IMR-90 (cell line): ENCODE data around the gene LOXL3. TPM values are rescaled to one million over a fixed set of nuclear protein-coding genes. Genes with fewer than 3 reads are reported as not detected.
A peak's percentile ranks its signal among the peaks of the same experiment; 100 is the strongest.

Source experiments
- ATAC-seq: fragments of 200-7000 bp; cut with Tn5 transposase; 2 replicates; pipeline ENCODE4 v1.9.1; 2020; ENCODE audit warnings: low read depth, mild to moderate bottlenecking, moderate library complexity
- BruUV-seq: library from RNA; stranded (reverse); fragments of 400-500 nt; replicated peaks from 2 replicates; lab custom pipeline; 2021; lab: Mats Ljungman, UMichigan
- CTCF ChIA-PET: fragments of 300-600 bp; formaldehyde crosslinking; extraction: SDS; loops from one replicate; lab custom pipeline; 2021; ENCODE audit warnings: antibody characterized with exemption; lab: Yijun Ruan, JAX
- POLR2A ChIA-PET: fragments of 300-600 bp; sonication (Branson Sonifier 250); formaldehyde crosslinking; loops from one replicate; lab custom pipeline; 2022; ENCODE audit warnings: antibody characterized with exemption; ENCODE audit not compliant: unreplicated experiment; lab: Charles Lee
- DNase-seq: peaks from one replicate; pipeline ENCODE4 v3.0.0; 2013
- H2AFZ ChIP-seq: replicated peaks from 2 replicates; pipeline ENCODE3; 2013; ENCODE audit warnings: low read length, mild to moderate bottlenecking; ENCODE audit not compliant: poor library complexity
- H2AK5ac ChIP-seq: 2 replicates; pipeline ENCODE4 v1.6.1; 2013; ENCODE audit warnings: low read depth, low read length, inconsistent platforms
- H2AK9ac ChIP-seq: replicated peaks from 2 replicates; pipeline ENCODE3; 2013; ENCODE audit warnings: mild to moderate bottlenecking, low read depth, low read length, moderate library complexity; ENCODE audit not compliant: poor library complexity
- H2BK120ac ChIP-seq: 2 replicates; pipeline ENCODE4 v1.6.1; 2013; ENCODE audit warnings: low read depth, low read length, inconsistent platforms
- H2BK15ac ChIP-seq: 3 replicates; pipeline ENCODE4 v1.6.1; 2013; ENCODE audit warnings: low read depth, low read length, inconsistent platforms
- H2BK20ac ChIP-seq: 2 replicates; pipeline ENCODE4 v1.6.1; 2013; ENCODE audit warnings: low read depth, mild to moderate bottlenecking, inconsistent platforms, low read length, moderate library complexity
- H2BK5ac ChIP-seq: 2 replicates; pipeline ENCODE4 v1.6.1; 2013; ENCODE audit warnings: mild to moderate bottlenecking, low read depth, low read length, inconsistent platforms; ENCODE audit not compliant: poor library complexity, severe bottlenecking
- H3K14ac ChIP-seq: replicated peaks from 2 replicates; pipeline ENCODE4 v1.6.1; 2013; ENCODE audit warnings: low read depth, low read length, inconsistent platforms
- H3K18ac ChIP-seq: 2 replicates; pipeline ENCODE4 v1.6.1; 2013; ENCODE audit warnings: low read depth, low read length, control low read depth
- H3K23ac ChIP-seq: 2 replicates; pipeline ENCODE4 v1.6.1; 2013; ENCODE audit warnings: low read depth, low read length, inconsistent platforms
- H3K27ac ChIP-seq: 2 replicates; pipeline ENCODE4 v1.5.1; 2013; ENCODE audit warnings: mild to moderate bottlenecking, control low read depth, low read length; ENCODE audit not compliant: insufficient read depth
- H3K27me3 ChIP-seq: 2 replicates; pipeline ENCODE4 v1.6.1; 2013; ENCODE audit warnings: low read length; ENCODE audit not compliant: control insufficient read depth, insufficient read depth
- H3K36me3 ChIP-seq: 2 replicates; pipeline ENCODE4 v1.6.1; 2013; ENCODE audit warnings: low read length, mixed read lengths; ENCODE audit not compliant: control insufficient read depth, insufficient read depth
- H3K4ac ChIP-seq: 2 replicates; pipeline ENCODE4 v1.6.1; 2013; ENCODE audit warnings: low read depth, low read length, inconsistent platforms
- H3K4me1 ChIP-seq: 2 replicates; pipeline ENCODE4 v1.6.1; 2013; ENCODE audit warnings: low read length, mixed read lengths; ENCODE audit not compliant: control insufficient read depth, insufficient read depth
- H3K4me2 ChIP-seq: 2 replicates; pipeline ENCODE4 v1.6.1; 2013; ENCODE audit warnings: low read depth, mild to moderate bottlenecking, control low read depth, low read length, moderate library complexity
- H3K4me3 ChIP-seq: 2 replicates; pipeline ENCODE4 v1.5.1; 2013; ENCODE audit warnings: low read depth, mild to moderate bottlenecking, control low read depth, low read length, moderate library complexity; ENCODE audit not compliant: insufficient read depth
- H3K56ac ChIP-seq: 2 replicates; pipeline ENCODE4 v1.6.1; 2013; ENCODE audit warnings: low read length, inconsistent platforms; ENCODE audit not compliant: insufficient read depth; ENCODE audit errors: extremely low read depth
- H3K79me1 ChIP-seq, 2 experiments: 2 replicates each; pipeline ENCODE4 v1.6.1; 2013; ENCODE audit warnings: low read length in 2 of 2, inconsistent platforms in 1 of 2, low read depth in 1 of 2
- H3K9ac ChIP-seq: 2 replicates; pipeline ENCODE4 v1.6.1; 2013; ENCODE audit warnings: low read depth, low read length, control low read depth
- H3K9me1 ChIP-seq: 2 replicates; pipeline ENCODE4 v1.6.1; 2013; ENCODE audit warnings: low read length, inconsistent platforms; ENCODE audit not compliant: insufficient read depth
- H3K9me3 ChIP-seq: 2 replicates; pipeline ENCODE4 v1.6.1; 2013; ENCODE audit warnings: low read length; ENCODE audit not compliant: control insufficient read depth, insufficient read depth
- H4K20me1 ChIP-seq: 2 replicates; pipeline ENCODE4 v1.6.1; 2013; ENCODE audit warnings: low read length, inconsistent platforms; ENCODE audit not compliant: insufficient read depth
- H4K5ac ChIP-seq: 2 replicates; pipeline ENCODE4 v1.6.1; 2013; ENCODE audit warnings: mild to moderate bottlenecking, low read depth, low read length, control low read depth
- H4K8ac ChIP-seq, 2 experiments: 2 replicates each; pipeline ENCODE4 v1.6.1; 2013; ENCODE audit warnings: low read depth in 2 of 2, low read length in 2 of 2, control low read depth in 1 of 2, inconsistent platforms in 1 of 2
- H4K91ac ChIP-seq: 2 replicates; pipeline ENCODE4 v1.6.1; 2013; ENCODE audit warnings: low read depth, low read length, inconsistent platforms; ENCODE audit not compliant: insufficient read depth
- BHLHE40 ChIP-seq: fragments of 150-350 bp; IDR thresholded peaks from 2 replicates; pipeline ENCODE4 v1.6.1; 2016; ENCODE audit warnings: mild to moderate bottlenecking, low read depth, low read length
- CEBPB ChIP-seq: IDR thresholded peaks from 2 replicates; pipeline ENCODE4 v1.6.1; 2012; ENCODE audit warnings: low read depth, low read length, improper control_type of control experiment
- CHD1 ChIP-seq: IDR thresholded peaks from 2 replicates; pipeline ENCODE4 v1.6.1; 2012; ENCODE audit warnings: low read depth, low read length, improper control_type of control experiment
- ELK1 ChIP-seq: fragments of 150-350 bp; IDR thresholded peaks from 2 replicates; pipeline ENCODE4 v1.6.1; 2016; ENCODE audit warnings: low read depth, mild to moderate bottlenecking, low read length, moderate library complexity, borderline replicate concordance
- FOS ChIP-seq: fragments of 150-350 bp; IDR thresholded peaks from 2 replicates; pipeline ENCODE4 v1.6.1; 2016; ENCODE audit warnings: low read depth, low read length
- MAFK ChIP-seq: IDR thresholded peaks from 2 replicates; pipeline ENCODE4 v1.6.1; 2012; ENCODE audit warnings: low read depth, low read length, improper control_type of control experiment
- MAZ ChIP-seq: IDR thresholded peaks from 2 replicates; pipeline ENCODE4 v1.6.1; 2012; ENCODE audit warnings: low read depth, mild to moderate bottlenecking, low read length, improper control_type of control experiment, moderate library complexity, borderline replicate concordance
- MXI1 ChIP-seq: IDR thresholded peaks from 2 replicates; pipeline ENCODE4 v1.6.1; 2012; ENCODE audit warnings: low read depth, mild to moderate bottlenecking, low read length, moderate library complexity, borderline replicate concordance
- NFE2L2 ChIP-seq: fragments of 150-350 bp; IDR thresholded peaks from 2 replicates; pipeline ENCODE4 v1.6.1; 2016; ENCODE audit warnings: low read depth, mild to moderate bottlenecking, low read length
- POLR2A ChIP-seq: IDR thresholded peaks from 2 replicates; pipeline ENCODE4 v1.6.1; 2012; ENCODE audit warnings: mild to moderate bottlenecking, low read depth, low read length
- RAD21 ChIP-seq: IDR thresholded peaks from 2 replicates; pipeline ENCODE4 v1.6.1; 2012; ENCODE audit warnings: low read length, improper control_type of control experiment
- RCOR1 ChIP-seq: IDR thresholded peaks from 2 replicates; pipeline ENCODE4 v1.6.1; 2012; ENCODE audit warnings: mild to moderate bottlenecking, low read length, improper control_type of control experiment; ENCODE audit not compliant: insufficient replicate concordance
- RFX5 ChIP-seq: IDR thresholded peaks from 2 replicates; pipeline ENCODE4 v1.8.0; 2012; ENCODE audit warnings: low read depth, mild to moderate bottlenecking, low read length, moderate library complexity
- SMC3 ChIP-seq: fragments of 150-350 bp; IDR thresholded peaks from 2 replicates; pipeline ENCODE4 v1.6.1; 2016; ENCODE audit warnings: low read depth, mild to moderate bottlenecking, antibody characterized with exemption, low read length, moderate library complexity
- USF2 ChIP-seq: fragments of 150-350 bp; IDR thresholded peaks from 2 replicates; pipeline ENCODE4 v1.6.1; 2017; ENCODE audit warnings: mild to moderate bottlenecking, antibody characterized with exemption, low read length, low read depth
- WGBS, 2 experiments: methylation state at CpG; one replicate each; pipeline versions ENCODE4 v1.1.5 to v1.1.7; 2013; ENCODE audit warnings: missing lambda C conversion rate in 2 of 2; ENCODE audit not compliant: insufficient read length in 1 of 2; ENCODE audit errors: extremely low coverage in 2 of 2; 5-methylcytosine and 5-hydroxymethylcytosine counted together
- dilution Hi-C: fragments of 300-500 bp; cut with HindIII; formaldehyde crosslinking; loops from one replicate; pipeline ENCODE4 v1.14.3; 2018; ENCODE audit warnings: low sequenced_read_pairs; ENCODE audit not compliant: unreplicated experiment
- in situ Hi-C: fragments of 300-500 bp; cut with MboI; formaldehyde crosslinking; loops from 3 replicates; pipeline ENCODE4 v1.14.3; 2019; ENCODE audit warnings: low sequenced_read_pairs, inconsistent platforms, mixed read lengths
- intact Hi-C: fragments of 100-400 bp; cut with micrococcal nuclease; formaldehyde crosslinking; loops from 2 replicates; pipeline ENCODE4 v1.10.0; 2022
- polyA plus RNA-seq, 3 experiments: library from polyadenylated mRNA; depleted of rRNA; stranded (reverse); fragments of >200 nt; gene quantifications; 2 replicates each; pipeline ENCODE4 v1.2.3, GENCODE V29; 2012; ENCODE audit warnings: low replicate concordance in 1 of 3
- total RNA-seq: library from RNA; depleted of rRNA; stranded (reverse); fragments of >200 nt; gene quantifications from 2 replicates; pipeline ENCODE4 v1.2.3, GENCODE V29; 2012

Gene LOXL3
- total and polyA plus RNA-seq, 2 of the 4 experiments (the other 2 are of a cell fraction): 17.9 to 23.4 TPM

DNA sequence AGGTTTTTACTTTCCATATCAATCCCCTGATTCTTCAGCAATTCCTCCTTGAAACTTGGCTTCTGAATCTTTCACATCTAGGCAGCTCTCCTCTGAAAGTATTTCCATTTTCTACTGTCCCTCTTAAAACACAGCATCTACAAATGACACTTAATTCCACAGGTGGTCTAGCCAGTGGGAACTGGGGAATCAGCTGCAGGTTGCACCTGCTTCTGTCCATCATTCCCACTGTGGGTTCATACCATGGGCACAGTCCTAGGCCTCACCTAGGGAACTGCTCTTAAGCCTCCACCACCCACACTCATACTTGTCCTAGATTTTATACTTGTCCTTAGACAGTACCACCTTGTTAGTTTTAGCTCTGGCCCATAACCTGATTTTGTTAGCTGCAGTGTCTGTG, 2.2 kb downstream of the LOXL3 start (continued):
- TF ChIP-seq NFE2L2: no peak
- no peak for TF ChIP-seq MAZ
- no peak for TF ChIP-seq BHLHE40
- no peak for TF ChIP-seq RFX5

DNA sequence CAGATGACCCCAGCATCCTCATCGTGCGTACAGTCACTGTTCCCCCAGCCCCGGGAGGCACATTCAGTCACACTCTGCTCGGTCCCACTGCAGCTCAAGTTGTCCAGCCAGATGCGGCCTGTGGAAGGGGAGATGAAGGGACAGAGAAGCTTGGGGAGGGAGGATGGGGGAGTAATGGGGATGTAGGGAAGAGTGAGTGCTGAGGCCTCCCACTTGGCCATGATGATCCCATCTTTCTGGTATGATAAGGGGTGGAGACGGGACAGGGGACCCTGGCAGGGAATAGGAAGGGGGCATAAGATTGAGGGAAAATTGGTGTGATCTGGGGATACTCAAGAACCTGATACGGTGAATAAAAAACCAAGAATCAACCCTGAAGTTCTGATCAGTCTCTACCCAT, 3.5 kb downstream of the LOXL3 start:
- H2AFZ ChIP-seq: no peak overlapping the region
- no peaks in the 10 kb centered on the region for H3K9me3 ChIP-seq
- H3K9ac ChIP-seq: no peak overlapping the region
- H2AK5ac ChIP-seq: peak overlapping the region; percentile 63
- H3K27ac ChIP-seq: no peak overlapping the region
- H3K14ac ChIP-seq: no peak overlapping the region
- H3K4ac ChIP-seq: peak overlapping the region; percentile 32; the same call in 1 of the 2 replicates
- DNase-seq: no peak
- no peak overlapping the region for H2BK120ac ChIP-seq
- H2AK9ac ChIP-seq: peak overlapping the region; percentile 79
- no peak overlapping the region for H4K91ac ChIP-seq
- H2BK15ac ChIP-seq: no peak overlapping the region
- ChIA-PET POLR2A (no interaction called here), CTCF (interaction anchor here (1.5 kb wide), 1 partner anchor 67 kb away, joined by 3 read pairs; the partner anchor contains the start of genes CCDC142 and TTC31)
- no peak overlapping the region for H3K56ac ChIP-seq
- 84% methylated on average over 4 of the region's 7 CpGs; no CpG with 5 or more reads in 1 of the 2 experiments for WGBS, 2 experiments
- ATAC-seq: no peak
- H3K4me2 ChIP-seq: 0 out of 2 replicates have a peak overlapping the region, but pooled peaks have one; percentile 0
- H2BK20ac ChIP-seq: no peak overlapping the region
- H3K4me3 ChIP-seq: no peak overlapping the region
- peaks cover 14 to 55% of the 10 kb centered on the region in 2 experiments for H3K79me1 ChIP-seq
- in situ Hi-C loops (no loop called here), intact Hi-C loops (no loop called here), dilution Hi-C loops (no loop called here)
- H3K4me1 ChIP-seq: peaks cover 20% of the 10 kb centered on the region
- H3K27me3 ChIP-seq: no peaks in the 10 kb centered on the region
- H4K5ac ChIP-seq: no peak overlapping the region
- no peak overlapping the region for H2BK5ac ChIP-seq
- H3K36me3 ChIP-seq: peaks cover 13% of the 10 kb centered on the region
- no peak overlapping the region for H3K23ac ChIP-seq
- no peaks in the 10 kb centered on the region; the same call in 1 of the 2 replicates for H4K20me1 ChIP-seq
- no TSS peak for BruUV-seq
- H3K9me1 ChIP-seq: peaks cover 13% of the 10 kb centered on the region; the same call in 1 of the 2 replicates
- no peak overlapping the region for H3K18ac ChIP-seq
- no peak overlapping the region; a peak in 1 of 4 replicates for H4K8ac ChIP-seq
- TF ChIP-seq MAFK: no peak
- no peak for TF ChIP-seq SMC3
- TF ChIP-seq RCOR1: no peak
- TF ChIP-seq FOS: no peak
- no peak for TF ChIP-seq CHD1
- no peak for TF ChIP-seq POLR2A
- TF ChIP-seq MXI1: no peak
- TF ChIP-seq USF2: no peak
- TF ChIP-seq ELK1: no peak
- no peak for TF ChIP-seq CEBPB
- TF ChIP-seq MAZ: no peak
- no peak for TF ChIP-seq RAD21
- no peak for TF ChIP-seq NFE2L2
- TF ChIP-seq RFX5: no peak
